ENCODE data around the gene SENP3.

Gene SENP3

GRCh38 chr17:7586673-7587419 is 25.1 kb downstream of the SENP3 start:
- Histone ChIP-seq H3K9me3 (ENCODE audit: control insufficient read depth, insufficient read depth, low read depth, low read length) (no peaks in the 10 kb centered on the region), H3K27ac (ENCODE audit: extremely low read depth, low read depth, low read length) (no peak overlapping the region), H3K4me1 (ENCODE audit: control insufficient read depth, insufficient read depth, low read length) (peaks cover 8% of the 10 kb centered on the region; the same call in 1 of the 2 replicates), H3K4me3 (ENCODE audit: low read depth, low read length) (no peak overlapping the region), H3K36me3 (ENCODE audit: control insufficient read depth in 2 of 2, insufficient read depth in 1 of 2, low read length in 2 of 2) (peaks cover 8 to 68% of the 10 kb centered on the region in 2 experiments; a peak in 2 of 3 replicates)
- ChIA-PET CTCF (interaction anchor here (0.6 to 2.7 kb wide), 14 partner anchors 8 to 163 kb away, joined by 3 to 15 read pairs (median 3); partner anchors contain the start of genes SAT2, SHBG, TP53 and WRAP53), POLR2A (interaction anchor here (2.1 to 5.5 kb wide), 3 partner anchors 14 to 100 kb away, joined by 12 to 98 read pairs (median 93); partner anchors contain the start of genes FXR2, TP53 and WRAP53)
- TF ChIP-seq ZNF341 (tag by site-specific recombination; IDR thresholded peaks at IDR 0.05; ENCODE audit: low read depth) = peak; percentile 9; the same call in 1 of the 2 replicates
- TF ChIP-seq ZFP37 (tag by site-specific recombination; IDR thresholded peaks at IDR 0.05) = peak; percentile 63; the same call in 1 of the 2 replicates
- 0 out of 2 replicates have a peak, but pooled peaks have one; percentile 33 for TF ChIP-seq ZNF24 (tag by site-specific recombination; IDR thresholded peaks at IDR 0.05)
- no peak for TF ChIP-seq ZNF626 (tag by site-specific recombination; IDR thresholded peaks at IDR 0.05)
- TF ChIP-seq ZBTB17 (tag by site-specific recombination; IDR thresholded peaks at IDR 0.05) = peak; percentile 82
- peak; percentile 74 for TF ChIP-seq CTCF (tag by site-specific recombination; IDR thresholded peaks at IDR 0.05)
- TF ChIP-seq ZFP69B (tag by site-specific recombination; IDR thresholded peaks at IDR 0.05) = 0 out of 2 replicates have a peak, but pooled peaks have one; percentile 33
- peak; percentile 46 for TF ChIP-seq ZNF335 (tag by site-specific recombination; conservative IDR thresholded peaks at IDR 0.05)
- 0 out of 2 replicates have a peak, but pooled peaks have one; percentile 20 for TF ChIP-seq ZNF2 (tag by site-specific recombination; IDR thresholded peaks at IDR 0.05)
- peak; percentile 70; the same call in 1 of the 2 replicates for TF ChIP-seq PRDM1 (tag by site-specific recombination; IDR thresholded peaks at IDR 0.05)
- peak; percentile 42; the same call in 1 of the 2 replicates for TF ChIP-seq ZIC2 (tag by site-specific recombination; IDR thresholded peaks at IDR 0.05)
- TF ChIP-seq ZNF549 (tag by site-specific recombination; IDR thresholded peaks at IDR 0.05) = no peak
- peak; percentile 80 for TF ChIP-seq IKZF3 (tag by site-specific recombination; IDR thresholded peaks at IDR 0.05)
- TF ChIP-seq ZNF302 (tag by site-specific recombination; IDR thresholded peaks at IDR 0.05; ENCODE audit: low read depth) = no peak
- TF ChIP-seq ZNF394 (tag by site-specific recombination; IDR thresholded peaks at IDR 0.05; ENCODE audit: borderline replicate concordance) = peak; percentile 36; the same call in 1 of the 2 replicates
- no peak for TF ChIP-seq OSR2 (tag by site-specific recombination; IDR thresholded peaks at IDR 0.05)
- no peak for TF ChIP-seq ZBTB20 (tag by site-specific recombination; IDR thresholded peaks at IDR 0.05)
- 0 out of 2 replicates have a peak, but pooled peaks have one; percentile 8 for TF ChIP-seq SP2 (tag by site-specific recombination; IDR thresholded peaks at IDR 0.05)
- TF ChIP-seq ZNF654 (tag by site-specific recombination; IDR thresholded peaks at IDR 0.05; ENCODE audit: low read depth) = peak; percentile 51
- TF ChIP-seq ZNF600 (tag by site-specific recombination; IDR thresholded peaks at IDR 0.05) = 0 out of 2 replicates have a peak, but pooled peaks have one; percentile 29
- 0 out of 2 replicates have a peak, but pooled peaks have one; percentile 32 for TF ChIP-seq ZNF423 (tag by site-specific recombination; IDR thresholded peaks at IDR 0.05)

- TF ChIP-seq ZNF398 (tag by site-specific recombination; IDR thresholded peaks at IDR 0.05) (0 out of 2 replicates have a peak, but pooled peaks have one; percentile 41), ELK4 (IDR thresholded peaks at IDR 0.05; ENCODE audit: borderline replicate concordance, low read depth, low read length) (no peak), ZNF473 (tag by site-specific recombination; IDR thresholded peaks at IDR 0.05) (no peak), ZNF530 (tag by site-specific recombination; IDR thresholded peaks at IDR 0.05; ENCODE audit: low read depth) (no peak)
- Histone ChIP-seq H3K27ac (ENCODE audit: extremely low read depth, low read depth, low read length) (no peak overlapping the region; the same call in 1 of the 2 replicates), H3K36me3 (ENCODE audit: control insufficient read depth in 2 of 2, insufficient read depth in 1 of 2, low read length in 2 of 2) (peaks cover 15 to 69% of the 10 kb centered on the region in 2 experiments), H3K4me1 (ENCODE audit: control insufficient read depth, insufficient read depth, low read length) (peaks cover 8% of the 10 kb centered on the region; the same call in 1 of the 2 replicates), H3K9me3 (ENCODE audit: control insufficient read depth, insufficient read depth, low read depth, low read length) (no peaks in the 10 kb centered on the region), H3K4me3 (ENCODE audit: low read depth, low read length) (no peak overlapping the region)
- ChIA-PET POLR2A (interaction anchor here (2.1 to 5.5 kb wide), 3 partner anchors 15 to 100 kb away, joined by 12 to 98 read pairs (median 93); partner anchors contain the start of genes FXR2, TP53 and WRAP53), CTCF (interaction anchor here (0.6 to 2.7 kb wide), 10 partner anchors 10 to 100 kb away, joined by 3 to 15 read pairs (median 4); partner anchors contain the start of genes SAT2, SHBG, TP53 and WRAP53)
These were observed 25.9 kb downstream of the SENP3 start for GRCh38 chr17:7587420-7588151.

Measured in HEK293 (cell line).